ENCODE results near the gene NCK2.

Gene NCK2

GRCh38 chr2:105820151-105820550 lies 75.4 kb downstream of the NCK2 start:
- no peak for DNase-seq (ENCODE audit: low read depth)
- no peak for TF ChIP-seq CTCF (IDR thresholded peaks at IDR 0.05; ENCODE audit: control insufficient read depth, insufficient read depth, low read depth, low read length, missing control alignments)
- H3K4me3 ChIP-seq (ENCODE audit: control insufficient read depth, low read depth, low read length) = no peak overlapping the region

- no peak for DNase-seq (ENCODE audit: low read depth)
- no peak overlapping the region for H3K4me3 ChIP-seq (ENCODE audit: control insufficient read depth, low read depth, low read length)
- TF ChIP-seq CTCF (IDR thresholded peaks at IDR 0.05; ENCODE audit: control insufficient read depth, insufficient read depth, low read depth, low read length, missing control alignments) = no peak
These were observed 76.0 kb downstream of the NCK2 start for GRCh38 chr2:105820691-105821090.

- no peak for TF ChIP-seq CTCF (IDR thresholded peaks at IDR 0.05; ENCODE audit: control insufficient read depth, insufficient read depth, low read depth, low read length, missing control alignments)
- no peak for DNase-seq (ENCODE audit: low read depth)
- H3K4me3 ChIP-seq (ENCODE audit: control insufficient read depth, low read depth, low read length) = no peak overlapping the region
These were observed 76.9 kb downstream of the NCK2 start for GRCh38 chr2:105821428-105822125.

GRCh38 chr2:105822186-105822585 lies 77.5 kb downstream of the NCK2 start:
- DNase-seq (ENCODE audit: low read depth) = no peak
- no peak overlapping the region for H3K4me3 ChIP-seq (ENCODE audit: control insufficient read depth, low read depth, low read length)
- TF ChIP-seq CTCF (IDR thresholded peaks at IDR 0.05; ENCODE audit: control insufficient read depth, insufficient read depth, low read depth, low read length, missing control alignments) = no peak

- no peak for TF ChIP-seq CTCF (IDR thresholded peaks at IDR 0.05; ENCODE audit: control insufficient read depth, insufficient read depth, low read depth, low read length, missing control alignments)
- no peak for DNase-seq (ENCODE audit: low read depth)
- H3K4me3 ChIP-seq (ENCODE audit: control insufficient read depth, low read depth, low read length) = no peak overlapping the region
These were observed 79.7 kb downstream of the NCK2 start for GRCh38 chr2:105824446-105824845.

GRCh38 chr2:105827351-105828096 lies 82.8 kb downstream of the NCK2 start:
- no peak overlapping the region for H3K4me3 ChIP-seq (ENCODE audit: control insufficient read depth, low read depth, low read length)
- TF ChIP-seq CTCF (IDR thresholded peaks at IDR 0.05; ENCODE audit: control insufficient read depth, insufficient read depth, low read depth, low read length, missing control alignments) = no peak
- no peak for DNase-seq (ENCODE audit: low read depth)
